Neural cell (in vitro differentiated cells): ENCODE results near the gene PCNX4. TPM values are rescaled to one million over a fixed set of nuclear protein-coding genes. Genes with fewer than 3 reads are reported as not detected.

ENCODE experiments used
- H2AFZ ChIP-seq: fragments of 200-600, 300-800 bp; sonication (generic), shearing (Covaris generic); 2 replicates; pipeline ENCODE4 v1.6.0; 2014; ENCODE audit warnings: low read depth, mild to moderate bottlenecking, antibody characterized with exemption, low read length, moderate library complexity
- H3F3A ChIP-seq: fragments of 200-600 bp; shearing (Covaris generic); 2 replicates; pipeline ENCODE4 v1.6.1; 2016; ENCODE audit warnings: mild to moderate bottlenecking, moderate library complexity, mixed read lengths, antibody characterized with exemption, low read length; ENCODE audit not compliant: insufficient read depth, poor library complexity, severe bottlenecking
- H3K27ac ChIP-seq: fragments of 200-600, 300-800 bp; sonication (generic), shearing (Covaris generic); 2 replicates; pipeline ENCODE4 v1.5.1; 2014; ENCODE audit warnings: mild to moderate bottlenecking, low read length, moderate library complexity
- H3K27me3 ChIP-seq: fragments of 300-800, 200-600 bp; sonication (generic), shearing (Covaris generic); 2 replicates; pipeline ENCODE4 v1.6.0; 2014; ENCODE audit warnings: mild to moderate bottlenecking, low read depth, low read length, moderate library complexity; ENCODE audit not compliant: insufficient read depth
- H3K36me3 ChIP-seq: fragments of 300-800, 200-600 bp; sonication (generic), shearing (Covaris generic); 2 replicates; pipeline ENCODE4 v1.5.1; 2014; ENCODE audit warnings: mild to moderate bottlenecking, antibody characterized with exemption, low read length, moderate library complexity; ENCODE audit not compliant: insufficient read depth
- H3K4me2 ChIP-seq: fragments of 300-800, 200-600 bp; sonication (generic), shearing (Covaris generic); 2 replicates; pipeline ENCODE4 v1.6.0; 2014; ENCODE audit warnings: mild to moderate bottlenecking, low read length
- H3K4me3 ChIP-seq: fragments of 300-800, 200-600 bp; sonication (generic), shearing (Covaris generic); 2 replicates; pipeline ENCODE4 v1.5.1; 2014; ENCODE audit warnings: mild to moderate bottlenecking, low read length, moderate library complexity
- H3K79me2 ChIP-seq: fragments of 200-600 bp; shearing (Covaris generic); replicated peaks from 2 replicates; pipeline ENCODE4 v1.6.0; 2014; ENCODE audit warnings: mild to moderate bottlenecking, low read length, moderate library complexity; ENCODE audit not compliant: insufficient read depth
- H3K9ac ChIP-seq: fragments of 300-800, 200-600 bp; sonication (generic), shearing (Covaris generic); 2 replicates; pipeline ENCODE4 v1.6.1; 2016; ENCODE audit warnings: mild to moderate bottlenecking, low read length, mixed read lengths
- H3K9me2 ChIP-seq: fragments of 200-600 bp; shearing (Covaris generic); 2 replicates; pipeline ENCODE4 v1.6.1; 2016; ENCODE audit warnings: mild to moderate bottlenecking, low read length, mixed read lengths; ENCODE audit not compliant: insufficient read depth
- H3K9me3 ChIP-seq: fragments of 200-600, 300-800 bp; sonication (generic), shearing (Covaris generic); 2 replicates; pipeline ENCODE4 v1.6.1; 2016; ENCODE audit warnings: mild to moderate bottlenecking, mixed run types, low read length, moderate library complexity, mixed read lengths
- H4K20me1 ChIP-seq: fragments of 200-600 bp; shearing (Covaris generic); 2 replicates; pipeline ENCODE4 v1.6.1; 2016; ENCODE audit warnings: mild to moderate bottlenecking, mixed run types; ENCODE audit not compliant: insufficient read depth
- CTCF ChIP-seq: fragments of 450-650 bp; IDR thresholded peaks from 2 replicates; pipeline ENCODE4 v1.5.1; 2014; ENCODE audit warnings: antibody characterized with exemption, mild to moderate bottlenecking, moderate library complexity; ENCODE audit not compliant: poor library complexity, severe bottlenecking
- EP300 ChIP-seq: fragments of 450-650 bp; conservative IDR thresholded peaks from 2 replicates; pipeline ENCODE4 v1.6.1; 2014; ENCODE audit warnings: antibody characterized with exemption, mild to moderate bottlenecking, moderate library complexity; ENCODE audit not compliant: poor library complexity, severe bottlenecking
- EZH2 ChIP-seq: fragments of 200-600, 300-800 bp; shearing (Covaris generic), sonication (generic); IDR thresholded peaks from 2 replicates; pipeline ENCODE4 v1.6.1; 2014; ENCODE audit warnings: antibody characterized with exemption, low read length, borderline replicate concordance, mild to moderate bottlenecking; ENCODE audit not compliant: insufficient read depth, poor library complexity, severe bottlenecking
- MXI1 ChIP-seq: fragments of 450-650 bp; conservative IDR thresholded peaks from 2 replicates; pipeline ENCODE4 v1.6.1; 2014; ENCODE audit warnings: antibody characterized with exemption, mild to moderate bottlenecking; ENCODE audit not compliant: poor library complexity, severe bottlenecking
- POLR2AphosphoS5 ChIP-seq: IDR thresholded peaks from 2 replicates; pipeline ENCODE4 v1.6.1; 2012
- RAD21 ChIP-seq: fragments of 450-650 bp; conservative IDR thresholded peaks from 2 replicates; pipeline ENCODE4 v1.6.1; 2014; ENCODE audit warnings: antibody characterized with exemption, mild to moderate bottlenecking, moderate library complexity
- REST ChIP-seq: IDR thresholded peaks from 2 replicates; pipeline ENCODE4 v1.6.1; 2012; ENCODE audit warnings: borderline replicate concordance
- SMC3 ChIP-seq: fragments of 450-650 bp; conservative IDR thresholded peaks from 2 replicates; pipeline ENCODE4 v1.6.1; 2014; ENCODE audit warnings: antibody characterized with exemption, mild to moderate bottlenecking, moderate library complexity; ENCODE audit not compliant: poor library complexity
- TAF1 ChIP-seq: IDR thresholded peaks from 2 replicates; pipeline ENCODE4 v1.6.1; 2012; ENCODE audit warnings: low read depth
- polyA plus RNA-seq: library from polyadenylated mRNA; depleted of rRNA; stranded (reverse); fragments of >200 nt; gene quantifications from 2 replicates; pipeline ENCODE4 v1.2.3, GENCODE V29; 2014

The PCNX4 gene
- polyA plus RNA-seq, 1 donor from 2014 or later: 117 TPM

- no peaks in the 10 kb centered on the region for H3K36me3 ChIP-seq
- no peaks in the 10 kb centered on the region for H3K9me2 ChIP-seq
- peak overlapping the region; percentile 95 for H3K4me2 ChIP-seq
- H4K20me1 ChIP-seq: no peaks in the 10 kb centered on the region
- peaks cover 6% of the 10 kb centered on the region for H3F3A ChIP-seq
- no peaks in the 10 kb centered on the region for H3K27me3 ChIP-seq
- peak overlapping the region; percentile 92 for H3K4me3 ChIP-seq
- H3K27ac ChIP-seq: no peak overlapping the region
- TF ChIP-seq MXI1: no peak
- no peak for TF ChIP-seq POLR2AphosphoS5
- TF ChIP-seq TAF1: no peak
- no peak for TF ChIP-seq SMC3
- TF ChIP-seq CTCF: no peak
- no peak for TF ChIP-seq REST
- no peak for TF ChIP-seq RAD21
- TF ChIP-seq EZH2: no peak
- TF ChIP-seq EP300: no peak
- no peaks in the 10 kb centered on the region for H3K9me3 ChIP-seq
- H3K79me2 ChIP-seq: peaks cover 18% of the 10 kb centered on the region
- no peak overlapping the region for H3K9ac ChIP-seq
- H2AFZ ChIP-seq: no peak overlapping the region
These were observed 72.0 kb downstream of the PCNX4 start for GRCh38 chr14:60163693-60164092.

- Histone ChIP-seq H3F3A (peaks cover 6% of the 10 kb centered on the region), H3K9ac (peak overlapping the region; percentile 92), H3K27ac (peak overlapping the region; percentile 85), H3K79me2 (peaks cover 18% of the 10 kb centered on the region), H2AFZ (no peak overlapping the region), H3K4me2 (peak overlapping the region; percentile 95), H3K36me3 (no peaks in the 10 kb centered on the region), H3K27me3 (no peaks in the 10 kb centered on the region), H4K20me1 (no peaks in the 10 kb centered on the region), H3K4me3 (peak overlapping the region; percentile 92), H3K9me2 (no peaks in the 10 kb centered on the region), H3K9me3 (no peaks in the 10 kb centered on the region)
- TF ChIP-seq TAF1: no peak
- TF ChIP-seq EP300: no peak
- TF ChIP-seq MXI1: no peak
- no peak for TF ChIP-seq EZH2
These were observed 72.6 kb downstream of the PCNX4 start for GRCh38 chr14:60164404-60164711.
